ENCODE data around the gene TRIM33.

The TRIM33 gene

GRCh38 chr1:114524944-114525343, 13.9 kb upstream of the TRIM33 start:
- H3K4me1 ChIP-seq (ENCODE audit: control insufficient read depth in 1 of 2, insufficient read depth in 1 of 2, low read depth in 1 of 2, low read length in 1 of 2): no peaks in the 10 kb centered on the region
- H3K27ac ChIP-seq: no peak overlapping the region
- no peaks in the 10 kb centered on the region for H3K9me3 ChIP-seq
- H3K36me3 ChIP-seq: no peaks in the 10 kb centered on the region
- H3K27me3 ChIP-seq: no peaks in the 10 kb centered on the region
- no peak for TF ChIP-seq CTCF (IDR thresholded peaks at IDR 0.05)
- no peak overlapping the region for H3K4me3 ChIP-seq (ENCODE audit: low read depth in 1 of 2, low read length in 1 of 2)

GRCh38 chr1:114522264-114522575, 11.2 kb upstream of the TRIM33 start:
- H3K27ac ChIP-seq: no peak overlapping the region

GRCh38 chr1:114521396-114522263, 10.6 kb upstream of the TRIM33 start:
- no peak for TF ChIP-seq CTCF (IDR thresholded peaks at IDR 0.05)
- Histone ChIP-seq H3K4me1 (ENCODE audit: control insufficient read depth in 1 of 2, insufficient read depth in 1 of 2, low read depth in 1 of 2, low read length in 1 of 2) (no peaks in the 10 kb centered on the region), H3K4me3 (ENCODE audit: low read depth in 1 of 2, low read length in 1 of 2) (no peak overlapping the region), H3K9me3 (no peaks in the 10 kb centered on the region), H3K27ac (no peak overlapping the region), H3K36me3 (no peaks in the 10 kb centered on the region), H3K27me3 (no peaks in the 10 kb centered on the region)

More at GRCh38 chr1:114522264-114522575, 11.2 kb upstream of the TRIM33 start:
- no peak overlapping the region for H3K4me3 ChIP-seq (ENCODE audit: low read depth in 1 of 2, low read length in 1 of 2)
- TF ChIP-seq CTCF (IDR thresholded peaks at IDR 0.05): no peak
- H3K27me3 ChIP-seq: no peaks in the 10 kb centered on the region
- no peaks in the 10 kb centered on the region for H3K9me3 ChIP-seq
- H3K4me1 ChIP-seq (ENCODE audit: control insufficient read depth in 1 of 2, insufficient read depth in 1 of 2, low read depth in 1 of 2, low read length in 1 of 2): no peaks in the 10 kb centered on the region
- H3K36me3 ChIP-seq: no peaks in the 10 kb centered on the region

- Histone ChIP-seq H3K9me3 (no peaks in the 10 kb centered on the region), H3K4me3 (ENCODE audit: low read depth in 1 of 2, low read length in 1 of 2) (no peak overlapping the region), H3K27ac (no peak overlapping the region), H3K27me3 (no peaks in the 10 kb centered on the region), H3K4me1 (ENCODE audit: control insufficient read depth in 1 of 2, insufficient read depth in 1 of 2, low read depth in 1 of 2, low read length in 1 of 2) (peaks cover 2 to 4% of the 10 kb centered on the region in 2 experiments), H3K36me3 (no peaks in the 10 kb centered on the region)
- TF ChIP-seq CTCF (IDR thresholded peaks at IDR 0.05): no peak
Measured at GRCh38 chr1:114517348-114517747, 6.3 kb upstream of the TRIM33 start.

GRCh38 chr1:114512595-114513280, 1.7 kb upstream of the TRIM33 start:
- no peak for TF ChIP-seq CTCF (IDR thresholded peaks at IDR 0.05)
- H3K27me3 ChIP-seq: no peaks in the 10 kb centered on the region
- no peaks in the 10 kb centered on the region for H3K36me3 ChIP-seq
- H3K4me3 ChIP-seq (ENCODE audit: low read depth in 1 of 2, low read length in 1 of 2): peak overlapping the region in 1 of 2 experiments; percentile 83
- no peak overlapping the region for H3K27ac ChIP-seq
- no peaks in the 10 kb centered on the region for H3K9me3 ChIP-seq
- H3K4me1 ChIP-seq (ENCODE audit: control insufficient read depth in 1 of 2, insufficient read depth in 1 of 2, low read depth in 1 of 2, low read length in 1 of 2): peaks cover 34 to 35% of the 10 kb centered on the region in 2 experiments

Data from neutrophil (primary cell).